ENCODE data around the gene CSNK1G2. TPM values are rescaled to one million over a fixed set of nuclear protein-coding genes. Genes with fewer than 3 reads are reported as not detected.

The CSNK1G2 gene
- polyA plus RNA-seq, 2 of the 4 experiments (the other 2 are of a cell fraction), result 15.5 to 42.0 TPM

- no peak for TF ChIP-seq REST (IDR thresholded peaks at IDR 0.05)
- no peak for TF ChIP-seq FOSL2 (IDR thresholded peaks at IDR 0.05)
- no peak for TF ChIP-seq FOSL2 (CRISPR knock-in tag; IDR thresholded peaks at IDR 0.05)
- no peak for TF ChIP-seq CHD4 (IDR thresholded peaks at IDR 0.05; ENCODE audit: borderline replicate concordance)
- TF ChIP-seq SREBF2 (IDR thresholded peaks at IDR 0.05), result no peak
- TF ChIP-seq MAX (IDR thresholded peaks at IDR 0.05), result no peak
- no peak for TF ChIP-seq KDM5A (IDR thresholded peaks at IDR 0.05)
- TF ChIP-seq EHF (CRISPR knock-in tag; IDR thresholded peaks at IDR 0.05), result no peak
- no peak for TF ChIP-seq HMGXB4 (CRISPR knock-in tag; IDR thresholded peaks at IDR 0.05; ENCODE audit: borderline replicate concordance)
These were observed 9.5 kb upstream of the CSNK1G2 start (continued) for GRCh38 chr19:1931445-1931844.

GRCh38 chr19:1932395-1932794 is 8.6 kb upstream of the CSNK1G2 start:
- FAIRE-seq (no peak), ATAC-seq (no peak), DNase-seq (ENCODE audit: low read depth in 1 of 2, low spot score in 1 of 2) (no peak)
- ChIA-PET CTCF (interaction anchor here (0.8 to 1.4 kb wide), 3 partner anchors 13 to 35 kb away, joined by 3 to 4 read pairs (median 3); no protein-coding TSS in a partner anchor), POLR2A (no interaction called here)
- TF ChIP-seq ZSCAN20 (CRISPR knock-in tag; IDR thresholded peaks at IDR 0.05) (no peak), MAZ (IDR thresholded peaks at IDR 0.05; ENCODE audit: borderline replicate concordance, low read depth, low read length) (no peak), MAX (IDR thresholded peaks at IDR 0.05) (no peak), NPAS2 (CRISPR knock-in tag; IDR thresholded peaks at IDR 0.05; ENCODE audit: borderline replicate concordance) (no peak), RNF2 (IDR thresholded peaks at IDR 0.05; ENCODE audit: borderline replicate concordance, low read depth) (no peak), PHF8 (IDR thresholded peaks at IDR 0.05; ENCODE audit: borderline replicate concordance, low read depth) (no peak), HOXB13 (CRISPR knock-in tag; IDR thresholded peaks at IDR 0.05; ENCODE audit: low read depth) (no peak), SMC3 (IDR thresholded peaks at IDR 0.05) (no peak), ZC3H11A (IDR thresholded peaks at IDR 0.05) (no peak), NR3C1 (IDR thresholded peaks at IDR 0.05) (no peak), TFCP2L1 (CRISPR knock-in tag; IDR thresholded peaks at IDR 0.05) (no peak), POLR2A (IDR thresholded peaks at IDR 0.05; ENCODE audit: low read length) (no peak), JUNB (IDR thresholded peaks at IDR 0.05) (no peak), POLR2AphosphoS2 (conservative IDR thresholded peaks at IDR 0.05; ENCODE audit: low read length) (no peak)
- WGBS (ENCODE audit: missing lambda C conversion rate), result 54% methylated on average over 7 of the region's 8 CpGs
- Histone ChIP-seq H3K27ac (no peak overlapping the region), H3K4me1 (peaks cover 5% of the 10 kb centered on the region; the same call in 1 of the 3 replicates), H3K4me2 (no peak overlapping the region), H3K4me3 (no peak overlapping the region), H3K9me3 (peaks cover 5% of the 10 kb centered on the region; the same call in 1 of the 3 replicates)

All from A549 (cell line).